ENCODE results near the gene CTCFL. TPM values are rescaled to one million over a fixed set of nuclear protein-coding genes. Genes with fewer than 3 reads are reported as not detected.

CTCFL gene
- total RNA-seq, 2 experiments from 2014 or later, result 0.63 TPM; not detected in 1

GRCh38 chr20:57560554-57561355, 35.8 kb upstream of the CTCFL start, which contains the start of gene PCK1:
PCK1 (plus strand) TSS chr20:57561110; CDS start chr20:57561412, 302 bp downstream.
- no peaks in the 10 kb centered on the region for H4K20me1 ChIP-seq (ENCODE audit: insufficient read depth, low read length)
- no peak within 1 kb of the TSS for H2AFZ ChIP-seq (ENCODE audit: low read length)
- intact Hi-C loops (cut with micrococcal nuclease; ENCODE audit: unreplicated experiment), result no loop called here
- H3K4me2 ChIP-seq (ENCODE audit: low read length), result no peak within 1 kb of the TSS
- no peak within 1 kb of the TSS for H3K27ac ChIP-seq (ENCODE audit: low read depth, low read length, poor library complexity, severe bottlenecking)
- H3K9me3 ChIP-seq (ENCODE audit: low read length), result no peaks in the 10 kb centered on the region
- ChIA-PET POLR2A (no interaction called here), CTCF (ENCODE audit: unreplicated experiment) (no interaction called here)
- no peak within 1 kb of the TSS for H3K4me3 ChIP-seq (ENCODE audit: low read depth, low read length, poor library complexity, severe bottlenecking)
- no peak for TF ChIP-seq CTCF (conservative IDR thresholded peaks at IDR 0.05; ENCODE audit: low read length)
- TF ChIP-seq EZH2phosphoT487 (IDR thresholded peaks at IDR 0.05; ENCODE audit: borderline replicate concordance, low read depth, low read length), result no peak
- no peaks in the 10 kb centered on the region for H3K9me2 ChIP-seq (ENCODE audit: insufficient read depth, low read length)
- DNase-seq (ENCODE audit: low spot score), result no peak
- H3K36me3 ChIP-seq (ENCODE audit: insufficient read depth, low read length), result peaks cover 27% of the 10 kb centered on the region; the same call in 1 of the 2 replicates
- H3K4me1 ChIP-seq (ENCODE audit: insufficient read depth, low read length, poor library complexity, severe bottlenecking), result no peaks in the 10 kb centered on the region
- H3K79me2 ChIP-seq (ENCODE audit: insufficient read depth, low read depth, low read length), result no peaks in the 10 kb centered on the region
- BruUV-seq (replicated peaks), result no TSS peak

- Histone ChIP-seq H3K4me3 (ENCODE audit: low read depth, low read length, poor library complexity, severe bottlenecking) (no peak overlapping the region), H3K36me3 (ENCODE audit: insufficient read depth, low read length) (peaks cover 19% of the 10 kb centered on the region; the same call in 1 of the 2 replicates), H3K4me2 (ENCODE audit: low read length) (no peak overlapping the region), H3K9me3 (ENCODE audit: low read length) (no peaks in the 10 kb centered on the region), H2AFZ (ENCODE audit: low read length) (no peak overlapping the region), H4K20me1 (ENCODE audit: insufficient read depth, low read length) (no peaks in the 10 kb centered on the region), H3K27ac (ENCODE audit: low read depth, low read length, poor library complexity, severe bottlenecking) (no peak overlapping the region), H3K9me2 (ENCODE audit: insufficient read depth, low read length) (no peaks in the 10 kb centered on the region), H3K4me1 (ENCODE audit: insufficient read depth, low read length, poor library complexity, severe bottlenecking) (no peaks in the 10 kb centered on the region), H3K79me2 (ENCODE audit: insufficient read depth, low read depth, low read length) (no peaks in the 10 kb centered on the region)
- ChIA-PET POLR2A (interaction anchor here (0.6 kb wide), 1 partner anchor 9 kb away, joined by 3 read pairs; no protein-coding TSS in a partner anchor), CTCF (ENCODE audit: unreplicated experiment) (no interaction called here)
- no peak for DNase-seq (ENCODE audit: low spot score)
- no peak for TF ChIP-seq CTCF (conservative IDR thresholded peaks at IDR 0.05; ENCODE audit: low read length)
- no peak for TF ChIP-seq EZH2phosphoT487 (IDR thresholded peaks at IDR 0.05; ENCODE audit: borderline replicate concordance, low read depth, low read length)
- no TSS peak for BruUV-seq (replicated peaks)
- intact Hi-C loops (cut with micrococcal nuclease; ENCODE audit: unreplicated experiment), result no loop called here
These were observed 35.0 kb upstream of the CTCFL start for GRCh38 chr20:57559658-57560553.

All from OCI-LY7 (cell line).